Large intestine (tissue), 1 donor: ENCODE results near the gene CNMD. TPM values are rescaled to one million over a fixed set of nuclear protein-coding genes. Genes with fewer than 3 reads are reported as not detected.

Source experiments
- polyA plus RNA-seq: library from polyadenylated mRNA; unstranded; fragments of 120-200 nt; gene quantifications from one replicate; pipeline ENCODE4 v1.2.1, GENCODE V29; 2013

Gene CNMD
- polyA plus RNA-seq, 1 donor, result 0.43 TPM

Other genes with a start within 250 kb of the CNMD start
- 13.4 TPM for gene HNRNPA1L2, start 97.4 kb downstream of the CNMD start, polyA plus RNA-seq
- 47.3 TPM for gene SUGT1, start 87.0 kb downstream of the CNMD start, polyA plus RNA-seq
- gene PCDH8, start 108.8 kb upstream of the CNMD start, polyA plus RNA-seq, result 2.3 TPM